Activated CD8-positive, alpha-beta memory T cell treated with anti-CD3 and anti-CD28 coated beads, Interleukin-2, amount 10 ng/mL, durations not matched to agents 7 days and 5 days (primary cell): Measurements from ENCODE around the gene NOS3. TPM values are rescaled to one million over a fixed set of nuclear protein-coding genes. Genes with fewer than 3 reads are reported as not detected.

Experiments used
- ATAC-seq: fragments of 150-1000 bp; cut with Tn5 transposase; one replicate; pipeline ENCODE4 v1.10.0; 2021; ENCODE audit warnings: moderate library complexity
- CTCF ChIA-PET: fragments of 350-600 bp; sonication (Branson Sonifier 250); formaldehyde crosslinking; loops from one replicate; lab custom pipeline; 2021; ENCODE audit warnings: antibody characterized with exemption; lab: Charles Lee
- DNase-seq: peaks from one replicate; pipeline ENCODE4 v3.0.0-alpha.2; 2020
- H3K27ac Mint-ChIP-seq: one replicate; pipeline ENCODE4 v1.8.0; 2021; ENCODE audit warnings: mild to moderate bottlenecking, mixed read lengths
- H3K27me3 Mint-ChIP-seq: one replicate; pipeline ENCODE4 v1.8.0; 2021; ENCODE audit warnings: mixed read lengths
- H3K36me3 Mint-ChIP-seq: one replicate; pipeline ENCODE4 v1.8.0; 2021; ENCODE audit warnings: mild to moderate bottlenecking, mixed read lengths
- H3K4me1 Mint-ChIP-seq: one replicate; pipeline ENCODE4 v1.8.0; 2021; ENCODE audit warnings: mixed read lengths
- H3K4me3 Mint-ChIP-seq: one replicate; pipeline ENCODE4 v1.8.0; 2021; ENCODE audit warnings: mild to moderate bottlenecking, moderate library complexity, mixed read lengths
- H3K9me3 Mint-ChIP-seq: one replicate; pipeline ENCODE4 v1.8.0; 2022; ENCODE audit warnings: low read depth, mixed read lengths
- total RNA-seq, 2 experiments: library from RNA; stranded (reverse); gene quantifications; one replicate each; pipeline ENCODE4 v1.2.3, GENCODE V29; 2021

The NOS3 gene
- total RNA-seq, 2 experiments from 2014 or later, result 6.4 to 10.8 TPM

GRCh38 chr7:150963707-150964559 lies 26.9 kb upstream of the NOS3 start:
- H3K36me3 Mint-ChIP-seq, result no peaks in the 10 kb centered on the region
- H3K27me3 Mint-ChIP-seq, result peaks cover 29% of the 10 kb centered on the region
- H3K4me3 Mint-ChIP-seq, result no peak overlapping the region
- no peak overlapping the region for H3K27ac Mint-ChIP-seq
- no peak for ATAC-seq
- no peak for DNase-seq
- H3K9me3 Mint-ChIP-seq, result no peaks in the 10 kb centered on the region
- H3K4me1 Mint-ChIP-seq, result peaks cover 2% of the 10 kb centered on the region
- CTCF ChIA-PET, result interaction anchor here (0.7 to 5.5 kb wide), 13 partner anchors 11 to 155 kb away, joined by 3 to 61 read pairs (median 7); partner anchors contain the start of gene ABCB8

GRCh38 chr7:150964593-150965111 lies 26.2 kb upstream of the NOS3 start:
- H3K36me3 Mint-ChIP-seq, result no peaks in the 10 kb centered on the region
- DNase-seq (no peak), ATAC-seq (no peak)
- CTCF ChIA-PET, result interaction anchor here (1.3 to 5.5 kb wide), 5 partner anchors 16 to 52 kb away, joined by 4 to 61 read pairs (median 5); no protein-coding TSS in a partner anchor
- no peaks in the 10 kb centered on the region for H3K9me3 Mint-ChIP-seq
- peaks cover 22% of the 10 kb centered on the region for H3K27me3 Mint-ChIP-seq
- H3K27ac Mint-ChIP-seq, result no peak overlapping the region
- no peak overlapping the region for H3K4me3 Mint-ChIP-seq
- peaks cover 2% of the 10 kb centered on the region for H3K4me1 Mint-ChIP-seq

GRCh38 chr7:150965273-150965830 lies 25.5 kb upstream of the NOS3 start:
- peaks cover 19% of the 10 kb centered on the region for H3K27me3 Mint-ChIP-seq
- no peaks in the 10 kb centered on the region for H3K36me3 Mint-ChIP-seq
- peaks cover 2% of the 10 kb centered on the region for H3K4me1 Mint-ChIP-seq
- no peak overlapping the region for H3K27ac Mint-ChIP-seq
- no peak for ATAC-seq
- CTCF ChIA-PET, result interaction anchor here (1.3 to 5.5 kb wide), 4 partner anchors 15 to 52 kb away, joined by 4 to 61 read pairs (median 4); no protein-coding TSS in a partner anchor
- H3K9me3 Mint-ChIP-seq, result no peaks in the 10 kb centered on the region
- H3K4me3 Mint-ChIP-seq, result no peak overlapping the region
- no peak for DNase-seq

- H3K27ac Mint-ChIP-seq, result no peak overlapping the region
- CTCF ChIA-PET, result interaction anchor here (1.3 to 1.7 kb wide), 3 partner anchors 15 to 42 kb away, joined by 4 to 5 read pairs (median 4); no protein-coding TSS in a partner anchor
- peaks cover 2% of the 10 kb centered on the region for H3K4me1 Mint-ChIP-seq
- no peaks in the 10 kb centered on the region for H3K36me3 Mint-ChIP-seq
- H3K4me3 Mint-ChIP-seq, result no peak overlapping the region
- H3K27me3 Mint-ChIP-seq, result peaks cover 19% of the 10 kb centered on the region
- H3K9me3 Mint-ChIP-seq, result no peaks in the 10 kb centered on the region
- no peak for ATAC-seq
- DNase-seq, result no peak
These were observed 24.8 kb upstream of the NOS3 start for GRCh38 chr7:150966002-150966401.

DNA sequence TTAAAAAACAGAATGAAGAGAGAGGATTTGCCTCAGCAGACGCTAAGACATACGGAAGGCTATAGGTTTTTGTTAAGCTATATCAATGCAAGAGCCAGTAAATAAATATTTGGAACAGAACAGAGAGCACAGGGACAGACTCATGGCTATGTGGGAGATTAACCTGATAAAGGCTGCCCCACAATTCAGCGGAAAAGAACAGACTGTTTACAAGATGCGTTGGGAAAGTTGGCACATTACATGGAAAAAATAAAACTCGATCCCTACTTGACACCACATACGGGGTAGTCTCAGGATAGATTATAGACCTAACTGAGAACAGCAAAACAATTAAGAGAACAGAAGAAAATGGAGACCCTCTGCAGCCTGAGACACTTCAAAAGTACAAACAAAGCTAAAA lies 23.5 kb upstream of the NOS3 start:
- no peak overlapping the region for H3K27ac Mint-ChIP-seq
- H3K4me3 Mint-ChIP-seq, result no peak overlapping the region
- no peak for DNase-seq
- CTCF ChIA-PET, result interaction anchor here (1.2 kb wide), 1 partner anchor 69 kb away, joined by 6 read pairs; no protein-coding TSS in a partner anchor
- peaks cover 18% of the 10 kb centered on the region for H3K27me3 Mint-ChIP-seq
- H3K9me3 Mint-ChIP-seq, result no peaks in the 10 kb centered on the region
- H3K36me3 Mint-ChIP-seq, result no peaks in the 10 kb centered on the region
- peaks cover 2% of the 10 kb centered on the region for H3K4me1 Mint-ChIP-seq
- ATAC-seq, result no peak

GRCh38 chr7:150968056-150968733 lies 22.6 kb upstream of the NOS3 start:
- no peaks in the 10 kb centered on the region for H3K9me3 Mint-ChIP-seq
- ATAC-seq (no peak), DNase-seq (no peak)
- no peaks in the 10 kb centered on the region for H3K4me1 Mint-ChIP-seq
- no peak overlapping the region for H3K27ac Mint-ChIP-seq
- peaks cover 22% of the 10 kb centered on the region for H3K27me3 Mint-ChIP-seq
- H3K4me3 Mint-ChIP-seq, result no peak overlapping the region
- H3K36me3 Mint-ChIP-seq, result no peaks in the 10 kb centered on the region
- CTCF ChIA-PET, result interaction anchor here (1.2 kb wide), 2 partner anchors 70 to 1084 kb away, joined by 3 to 6 read pairs; no protein-coding TSS in a partner anchor

GRCh38 chr7:150968734-150969372 lies 22.0 kb upstream of the NOS3 start:
- no peaks in the 10 kb centered on the region for H3K9me3 Mint-ChIP-seq
- H3K4me3 Mint-ChIP-seq, result no peak overlapping the region
- H3K4me1 Mint-ChIP-seq, result no peaks in the 10 kb centered on the region
- ATAC-seq (no peak), DNase-seq (no peak)
- H3K27me3 Mint-ChIP-seq, result peaks cover 22% of the 10 kb centered on the region
- no peaks in the 10 kb centered on the region for H3K36me3 Mint-ChIP-seq
- no peak overlapping the region for H3K27ac Mint-ChIP-seq
- CTCF ChIA-PET, result interaction anchor here (1.1 to 1.2 kb wide), 2 partner anchors 10 to 1085 kb away, joined by 3 to 5 read pairs; no protein-coding TSS in a partner anchor

GRCh38 chr7:150969475-150969874 lies 21.3 kb upstream of the NOS3 start:
- DNase-seq (no peak), ATAC-seq (no peak)
- H3K4me1 Mint-ChIP-seq, result peaks cover 4% of the 10 kb centered on the region
- H3K36me3 Mint-ChIP-seq, result no peaks in the 10 kb centered on the region
- CTCF ChIA-PET, result interaction anchor here (0.9 to 1.2 kb wide), 4 partner anchors 9 to 1085 kb away, joined by 3 to 5 read pairs (median 4); no protein-coding TSS in a partner anchor
- H3K27me3 Mint-ChIP-seq, result peaks cover 22% of the 10 kb centered on the region
- H3K4me3 Mint-ChIP-seq, result no peak overlapping the region
- no peaks in the 10 kb centered on the region for H3K9me3 Mint-ChIP-seq
- H3K27ac Mint-ChIP-seq, result no peak overlapping the region

DNA sequence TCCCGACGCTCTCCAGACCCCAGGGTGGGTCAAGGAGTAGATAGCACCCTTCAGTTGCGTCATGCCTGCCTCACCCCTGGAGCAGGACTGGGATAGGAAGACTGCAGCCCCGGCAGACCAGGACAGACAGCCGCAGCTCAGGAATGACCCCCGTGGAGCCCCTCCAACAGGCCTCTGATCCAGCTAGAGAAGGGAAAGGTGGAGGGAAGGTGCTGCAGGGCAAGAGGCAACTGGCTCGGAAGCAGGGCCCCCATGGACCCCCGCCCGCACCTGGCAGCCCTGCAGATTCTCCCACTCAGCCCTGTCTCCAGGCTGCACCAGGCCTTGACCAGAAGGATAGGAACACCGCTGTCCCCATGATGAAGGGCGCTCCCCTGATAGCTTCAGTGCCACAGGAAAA lies 20.4 kb upstream of the NOS3 start:
- Mint-ChIP-seq H3K27ac (no peak overlapping the region), H3K9me3 (no peaks in the 10 kb centered on the region), H3K4me3 (no peak overlapping the region), H3K27me3 (peaks cover 18% of the 10 kb centered on the region), H3K4me1 (peaks cover 9% of the 10 kb centered on the region), H3K36me3 (no peaks in the 10 kb centered on the region)
- CTCF ChIA-PET, result interaction anchor here (0.9 to 1.1 kb wide), 3 partner anchors 13 to 153 kb away, joined by 3 to 7 read pairs (median 4); no protein-coding TSS in a partner anchor
- ATAC-seq (no peak), DNase-seq (no peak)

DNA sequence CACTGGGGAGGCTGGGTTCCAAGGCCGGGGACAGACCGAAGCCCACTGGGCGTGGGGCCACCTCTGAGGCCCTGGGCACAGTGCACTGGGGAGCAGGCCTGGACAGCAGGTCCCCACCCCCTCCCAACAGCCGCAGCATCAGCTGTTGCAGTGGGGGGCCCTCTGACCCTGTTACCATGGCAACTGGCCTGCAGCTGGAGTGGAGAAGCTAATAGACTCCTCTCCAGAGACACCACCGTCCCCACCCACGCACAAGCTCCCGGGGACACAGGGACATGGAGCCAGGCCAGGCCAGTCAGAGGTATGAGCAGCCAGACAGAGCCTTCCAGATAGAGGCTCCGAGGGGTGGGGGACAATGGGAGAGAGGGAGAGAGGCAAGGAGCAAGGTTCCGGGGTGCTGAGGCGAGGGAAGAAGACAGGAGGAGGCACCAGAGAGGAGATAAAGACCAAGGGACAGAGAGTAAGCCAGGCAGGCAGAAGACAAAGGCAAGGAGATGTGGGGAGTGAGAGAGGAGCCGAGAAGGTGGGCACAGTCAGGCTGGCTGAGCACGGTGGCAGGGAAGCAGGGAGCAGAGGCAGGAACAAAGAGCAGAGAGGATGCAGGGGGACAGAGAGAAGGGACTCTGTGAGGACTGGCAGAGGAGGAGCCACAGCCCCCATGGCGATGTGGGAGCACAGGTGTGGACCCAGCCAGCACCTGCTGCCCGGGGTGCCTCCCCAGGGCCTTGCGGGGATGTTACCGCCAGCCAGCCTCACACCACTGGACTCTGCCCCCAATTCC lies 19.4 kb upstream of the NOS3 start:
- CTCF ChIA-PET, result no interaction called here

GRCh38 chr7:150972023-150972468 lies 18.8 kb upstream of the NOS3 start:
- peaks cover 25% of the 10 kb centered on the region for H3K27me3 Mint-ChIP-seq

More for the DNA sequence above, 19.4 kb upstream of the NOS3 start:
- ATAC-seq, result no peak
- Mint-ChIP-seq H3K27me3 (peaks cover 22% of the 10 kb centered on the region), H3K9me3 (no peaks in the 10 kb centered on the region), H3K27ac (no peak overlapping the region), H3K4me3 (no peak overlapping the region), H3K4me1 (peaks cover 11% of the 10 kb centered on the region), H3K36me3 (no peaks in the 10 kb centered on the region)
- no peak for DNase-seq

DNA sequence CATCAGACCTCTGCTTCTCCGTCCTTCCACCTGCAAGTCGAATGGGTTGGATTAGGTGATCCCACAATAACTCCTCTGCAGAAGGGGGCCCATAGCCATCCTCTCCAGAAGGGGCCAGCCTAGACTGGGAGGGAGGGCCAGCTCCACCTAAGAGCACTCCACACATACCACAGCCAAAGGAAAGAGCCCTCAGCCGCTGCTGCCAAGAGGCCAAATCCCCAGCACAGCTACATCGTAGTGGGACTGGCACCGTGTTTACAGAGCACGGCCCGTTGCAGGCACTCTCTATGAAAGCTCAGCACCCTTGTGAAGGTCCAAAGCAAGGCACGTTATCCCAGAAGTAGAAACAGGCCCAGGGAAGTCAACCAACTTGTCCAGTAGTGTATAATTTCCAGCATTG lies 18.1 kb upstream of the NOS3 start:
- no peak for ATAC-seq
- Mint-ChIP-seq H3K4me1 (peaks cover 16% of the 10 kb centered on the region), H3K27me3 (peaks cover 26% of the 10 kb centered on the region), H3K36me3 (no peaks in the 10 kb centered on the region), H3K4me3 (no peak overlapping the region), H3K9me3 (no peaks in the 10 kb centered on the region), H3K27ac (no peak overlapping the region)
- CTCF ChIA-PET, result no interaction called here
- no peak for DNase-seq

More at GRCh38 chr7:150972023-150972468, 18.8 kb upstream of the NOS3 start:
- no peak overlapping the region for H3K27ac Mint-ChIP-seq
- H3K4me1 Mint-ChIP-seq, result peaks cover 11% of the 10 kb centered on the region
- CTCF ChIA-PET, result no interaction called here
- ATAC-seq (no peak), DNase-seq (no peak)
- H3K36me3 Mint-ChIP-seq, result no peaks in the 10 kb centered on the region
- H3K9me3 Mint-ChIP-seq, result no peaks in the 10 kb centered on the region
- H3K4me3 Mint-ChIP-seq, result no peak overlapping the region
